B cell (primary cell): Measurements from ENCODE around the gene MEGF11. TPM values are rescaled to one million over a fixed set of nuclear protein-coding genes. Genes with fewer than 3 reads are reported as not detected.

ENCODE experiments used
- ATAC-seq: fragments of 200-7000 bp; cut with Tn5 transposase; one replicate; pipeline ENCODE4 v1.10.0; 2021; ENCODE audit warnings: low read depth, mild to moderate bottlenecking, moderate number of reproducible peaks, moderate library complexity
- CTCF ChIA-PET: fragments of 350-600 bp; sonication (Branson Sonifier 250); formaldehyde crosslinking; loops from one replicate; lab custom pipeline; 2021; ENCODE audit warnings: antibody characterized with exemption, inconsistent platforms; lab: Charles Lee
- POLR2A ChIA-PET: fragments of 350-600 bp; sonication (Branson Sonifier 250); formaldehyde crosslinking; loops from one replicate; lab custom pipeline; 2021; ENCODE audit warnings: antibody characterized with exemption; lab: Charles Lee
- DNase-seq: peaks from one replicate; pipeline ENCODE4 v3.0.0; 2013
- H2AFZ ChIP-seq: 2 replicates; pipeline ENCODE4 v1.6.1; 2012; ENCODE audit warnings: mild to moderate bottlenecking, low read depth, low read length; ENCODE audit not compliant: insufficient read depth, poor library complexity, severe bottlenecking
- H3K27ac ChIP-seq, 2 donors: 1 replicate in 1 of 2; 2 replicates in 1 of 2; pipeline ENCODE4 v1.5.1; 2012 to 2013; ENCODE audit warnings: low read length in 2 of 2, mild to moderate bottlenecking in 2 of 2, moderate library complexity in 1 of 2
- H3K27me3 ChIP-seq, 4 experiments: fragments of 200-600 bp in 1 of 4; sonication (generic) in 1 of 4; replicated peaks in 1 of 4; 1 replicate in 2 of 4; 2 replicates in 2 of 4; pipeline versions ENCODE4 v1.6.1 to v1.7.0; 2013 to 2016; ENCODE audit warnings: low read length in 3 of 4, mild to moderate bottlenecking in 2 of 4, mixed read lengths in 1 of 4, moderate library complexity in 1 of 4; ENCODE audit not compliant: insufficient read depth in 4 of 4, control insufficient read depth in 3 of 4; ENCODE audit errors: control extremely low read depth in 1 of 4
- H3K36me3 ChIP-seq, 2 experiments: replicated peaks in 1 of 2; 1 replicate in 1 of 2; 2 replicates in 1 of 2; pipeline versions ENCODE4 v1.6.1 to v1.7.1; 2013; ENCODE audit warnings: low read length in 1 of 2; ENCODE audit not compliant: insufficient read depth in 2 of 2, control insufficient read depth in 1 of 2; ENCODE audit errors: control extremely low read depth in 1 of 2, extremely low read depth in 1 of 2
- H3K4me1 ChIP-seq, 2 donors: fragments of 200-600 bp in 1 of 2; sonication (generic) in 1 of 2; 1 replicate in 1 of 2; 2 replicates in 1 of 2; pipeline versions ENCODE4 v1.5.1 to v1.6.1; 2013 to 2017; ENCODE audit warnings: low read length in 2 of 2; ENCODE audit not compliant: control insufficient read depth in 2 of 2, insufficient read depth in 2 of 2
- H3K4me2 ChIP-seq: replicated peaks from 2 replicates; pipeline ENCODE3; 2012; ENCODE audit warnings: mild to moderate bottlenecking, low read depth, low read length; ENCODE audit not compliant: poor library complexity, severe bottlenecking
- H3K4me3 ChIP-seq, 5 experiments: fragments of 200-600 bp in 1 of 5; sonication (generic) in 1 of 5; 1 replicate in 3 of 5; 2 replicates in 2 of 5; pipeline versions ENCODE4 v1.5.1 to v1.7.0; 2011 to 2016; ENCODE audit warnings: low read length in 4 of 5, mild to moderate bottlenecking in 4 of 5, low read depth in 2 of 5, control low read depth in 1 of 5, moderate library complexity in 1 of 5; ENCODE audit not compliant: insufficient read depth in 1 of 5; ENCODE audit errors: control extremely low read depth in 1 of 5, extremely low read depth in 1 of 5
- H3K79me2 ChIP-seq: fragments of 200-600 bp; sonication (generic); one replicate; pipeline ENCODE4 v1.6.0; 2016; ENCODE audit warnings: low read length; ENCODE audit not compliant: control insufficient read depth, insufficient read depth
- H3K9ac ChIP-seq: fragments of 200-600 bp; sonication (generic); 2 replicates; pipeline ENCODE4 v1.6.1; 2017; ENCODE audit warnings: mild to moderate bottlenecking, low read length, moderate library complexity
- H3K9me3 ChIP-seq, 3 donors: one replicate each; pipeline versions ENCODE4 v1.6.1 to v1.7.1; 2013; ENCODE audit warnings: low read length in 2 of 3; ENCODE audit not compliant: control insufficient read depth in 2 of 3, insufficient read depth in 1 of 3; ENCODE audit errors: control extremely low read depth in 1 of 3
- H4K20me1 ChIP-seq: 2 replicates; pipeline ENCODE4 v1.6.0; 2012; ENCODE audit warnings: mild to moderate bottlenecking, low read length; ENCODE audit not compliant: insufficient read depth, control insufficient read depth, poor library complexity, severe bottlenecking
- H3K27ac Mint-ChIP-seq: one replicate; pipeline ENCODE4 v1.8.0; 2021; ENCODE audit warnings: mixed read lengths
- H3K27me3 Mint-ChIP-seq: one replicate; pipeline ENCODE4 v1.8.0; 2021; ENCODE audit warnings: mixed read lengths
- H3K4me1 Mint-ChIP-seq: one replicate; pipeline ENCODE4 v1.8.0; 2021; ENCODE audit warnings: mixed read lengths
- H3K4me3 Mint-ChIP-seq: one replicate; pipeline ENCODE4 v1.8.0; 2021; ENCODE audit warnings: mixed read lengths
- H3K9me3 Mint-ChIP-seq: one replicate; pipeline ENCODE4 v1.8.0; 2022; ENCODE audit warnings: mixed read lengths; ENCODE audit not compliant: insufficient read depth
- CTCF ChIP-seq: fragments of 200-600 bp; IDR thresholded peaks from one replicate; pipeline ENCODE4 v1.8.0; 2022; ENCODE audit warnings: antibody characterized with exemption, mild to moderate bottlenecking
- EZH2 ChIP-seq: IDR thresholded peaks from 2 replicates; pipeline ENCODE4 v1.6.1; 2012; ENCODE audit warnings: borderline replicate concordance, low read depth, mild to moderate bottlenecking, moderate library complexity, low read length; ENCODE audit not compliant: insufficient read depth, poor library complexity, severe bottlenecking
- WGBS: methylation state at CpG from one replicate; pipeline ENCODE4 v1.1.5; 2013; ENCODE audit warnings: missing lambda C conversion rate; ENCODE audit not compliant: insufficient coverage; 5-methylcytosine and 5-hydroxymethylcytosine counted together
- intact Hi-C: fragments of 100-400 bp; cut with micrococcal nuclease; formaldehyde crosslinking; loops from one replicate; pipeline ENCODE4 v1.10.0; 2022
- polyA plus RNA-seq: library from polyadenylated mRNA; depleted of rRNA; stranded (reverse); fragments of >200 nt; gene quantifications from 2 replicates; pipeline ENCODE4 v1.2.3, GENCODE V29; 2012
- total RNA-seq, 2 donors: library from RNA; stranded (reverse); fragments of 120-200 nt in 1 of 2; gene quantifications; 1 replicate in 1 of 2; 2 replicates in 1 of 2; pipeline versions ENCODE4 v1.2.3 to v1.2.4, GENCODE V29; 2013 to 2022

The MEGF11 gene
- total and polyA plus RNA-seq, 2 donors (not counting 1 experiment from before 2014, with no cell fraction given) = 0.04 to 0.34 TPM

- Histone ChIP-seq H2AFZ (no peak overlapping the region), H3K79me2 (no peaks in the 10 kb centered on the region), H3K4me1 (peaks cover 10 to 11% of the 10 kb centered on the region in 2 donors), H3K4me2 (no peak overlapping the region), H3K4me3 (no peak overlapping the region), H3K27ac (no peak overlapping the region), H3K27me3 (no peaks in the 10 kb centered on the region), H3K9ac (no peak overlapping the region), H3K36me3 (no peaks in the 10 kb centered on the region), H4K20me1 (no peaks in the 10 kb centered on the region), H3K9me3 (no peaks in the 10 kb centered on the region)
- ChIA-PET CTCF (no interaction called here), POLR2A (no interaction called here)
- no peaks in the 10 kb centered on the region for H3K9me3 Mint-ChIP-seq
- WGBS = 100% methylated on average over 1 of the region's 1 CpG
- no peaks in the 10 kb centered on the region for H3K27me3 Mint-ChIP-seq
- TF ChIP-seq CTCF (no peak), EZH2 (no peak)
- intact Hi-C loops = no loop called here
- no peak for DNase-seq
- H3K4me1 Mint-ChIP-seq = peaks cover 16% of the 10 kb centered on the region
- H3K4me3 Mint-ChIP-seq = no peak overlapping the region
- no peak overlapping the region for H3K27ac Mint-ChIP-seq
- ATAC-seq = no peak
These were observed 327.1 kb downstream of the MEGF11 start for GRCh38 chr15:65926459-65926858.

- Mint-ChIP-seq H3K9me3 (no peaks in the 10 kb centered on the region), H3K27me3 (no peaks in the 10 kb centered on the region), H3K27ac (no peak overlapping the region), H3K4me3 (no peak overlapping the region), H3K4me1 (peaks cover 27% of the 10 kb centered on the region)
- no peaks in the 10 kb centered on the region for H4K20me1 ChIP-seq
- H3K4me3 ChIP-seq = no peak overlapping the region
- WGBS = no CpG with 5 or more reads among the region's 1 CpG
- DNase-seq = no peak
- no peak for ATAC-seq
- H3K9ac ChIP-seq = no peak overlapping the region
- intact Hi-C loops = no loop called here
- H3K27me3 ChIP-seq = no peaks in the 10 kb centered on the region
- H3K27ac ChIP-seq = no peak overlapping the region
- POLR2A ChIA-PET = no interaction called here
- no peak overlapping the region for H2AFZ ChIP-seq
- TF ChIP-seq EZH2 (no peak), CTCF (no peak)
- H3K36me3 ChIP-seq = no peaks in the 10 kb centered on the region
- H3K4me2 ChIP-seq = no peak overlapping the region
- peaks cover 22% of the 10 kb centered on the region in 2 donors for H3K4me1 ChIP-seq
- no peaks in the 10 kb centered on the region for H3K9me3 ChIP-seq
- CTCF ChIA-PET = interaction anchor here (0.5 to 0.6 kb wide), 2 partner anchors 219 to 431 kb away, joined by 3 read pairs; no protein-coding TSS in a partner anchor
- H3K79me2 ChIP-seq = no peaks in the 10 kb centered on the region
These were observed 328.2 kb downstream of the MEGF11 start for GRCh38 chr15:65925338-65925737.
